ENCODE results near the gene TMEM231. TPM values are rescaled to one million over a fixed set of nuclear protein-coding genes. Genes with fewer than 3 reads are reported as not detected.
A peak's percentile ranks its signal among the peaks of the same experiment; 100 is the strongest.

TMEM231 gene, protein sequence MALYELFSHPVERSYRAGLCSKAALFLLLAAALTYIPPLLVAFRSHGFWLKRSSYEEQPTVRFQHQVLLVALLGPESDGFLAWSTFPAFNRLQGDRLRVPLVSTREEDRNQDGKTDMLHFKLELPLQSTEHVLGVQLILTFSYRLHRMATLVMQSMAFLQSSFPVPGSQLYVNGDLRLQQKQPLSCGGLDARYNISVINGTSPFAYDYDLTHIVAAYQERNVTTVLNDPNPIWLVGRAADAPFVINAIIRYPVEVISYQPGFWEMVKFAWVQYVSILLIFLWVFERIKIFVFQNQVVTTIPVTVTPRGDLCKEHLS
- 10 to 100 TPM in 1 of 4 donors, 1 to 10 TPM in 3; 1.5 to 12.5 (median 5.3) TPM for total RNA-seq

- H3K4me3 ChIP-seq, result peak within 1 kb of the TSS; percentile 57 to 73 (median 62)
- 0% methylated on average over 49 of the region's 75 CpGs; no CpG with 5 or more reads in 1 of the 2 donors for WGBS, 2 donors (ENCODE audit: low coverage in 1 of 2)
- H3K27ac ChIP-seq, result peak within 1 kb of the TSS; percentile 73 to 90 (median 88)
- peak in 1 of 5 experiments; percentile 13 for TF ChIP-seq CTCF (IDR thresholded peaks at IDR 0.05)
- peak; percentile 23 to 56 (median 36) for TF ChIP-seq POLR2AphosphoS5 (IDR thresholded peaks at IDR 0.05)
- TF ChIP-seq EP300 (IDR thresholded peaks at IDR 0.05; ENCODE audit: low read depth), result no peak
- TF ChIP-seq POLR2A (IDR thresholded peaks at IDR 0.05), result peak; percentile 24
- no peaks in the 10 kb centered on the region for H3K9me3 ChIP-seq
- H3K36me3 ChIP-seq, result no peaks in the 10 kb centered on the region
- peak; percentile 98 for DNase-seq
- no peaks in the 10 kb centered on the region for H3K27me3 ChIP-seq
- intact Hi-C loops (cut with DNase I; ENCODE audit: low total_unique reads) (no loop called here), in situ Hi-C loops (cut with MboI; ENCODE audit: low pct_ligation_motif_present in 1 of 4, low pct_unique_long_range_greater_than_20kb in 1 of 4, low sequenced_read_pairs in 3 of 4) (no loop called here)
- peaks cover 7 to 13% (median 10%) of the 10 kb centered on the region in 4 donors for H3K4me1 ChIP-seq
These were observed at the start of gene TMEM231 for GRCh38 chr16:75555707-75556430. Gene TMEM231 (minus strand): TSS chr16:75556252. CDS start chr16:75556209, 43 bp downstream.

GRCh38 chr16:75603241-75603640, 47.2 kb upstream of the TMEM231 start:
- TF ChIP-seq CTCF (IDR thresholded peaks at IDR 0.05) (no peak), EP300 (IDR thresholded peaks at IDR 0.05; ENCODE audit: low read depth) (no peak), POLR2AphosphoS5 (IDR thresholded peaks at IDR 0.05) (no peak), POLR2A (IDR thresholded peaks at IDR 0.05) (no peak)
- WGBS, 2 donors (ENCODE audit: low coverage in 1 of 2), result 95 to 100% methylated on average over 1 to 4 of the region's 4 CpGs
- in situ Hi-C loops (cut with MboI; ENCODE audit: low pct_ligation_motif_present in 1 of 4, low pct_unique_long_range_greater_than_20kb in 1 of 4, low sequenced_read_pairs in 3 of 4), result no loop called here

GRCh38 chr16:75599452-75600277, 43.6 kb upstream of the TMEM231 start:
- in situ Hi-C loops (cut with MboI; ENCODE audit: low pct_ligation_motif_present in 1 of 4, low pct_unique_long_range_greater_than_20kb in 1 of 4, low sequenced_read_pairs in 3 of 4), result no loop called here
- Histone ChIP-seq H3K9me3 (no peaks in the 10 kb centered on the region), H3K27ac (peak overlapping the region; percentile 45 to 68 (median 54)), H3K4me1 (peaks cover 0 to 5% (median 0%) of the 10 kb centered on the region in 4 donors), H3K4me3 (no peak overlapping the region), H3K27me3 (no peaks in the 10 kb centered on the region), H3K36me3 (peaks cover 0 to 32% (median 10%) of the 10 kb centered on the region in 4 donors)
- 37 to 64% methylated on average over 2 to 6 of the region's 6 CpGs for WGBS, 2 donors (ENCODE audit: low coverage in 1 of 2)
- TF ChIP-seq CTCF (IDR thresholded peaks at IDR 0.05) (no peak), EP300 (IDR thresholded peaks at IDR 0.05; ENCODE audit: low read depth) (no peak), POLR2A (IDR thresholded peaks at IDR 0.05) (no peak), POLR2AphosphoS5 (IDR thresholded peaks at IDR 0.05) (no peak)
- DNase-seq, result no peak
- intact Hi-C loops (cut with DNase I; ENCODE audit: low total_unique reads), result no loop called here

More at GRCh38 chr16:75603241-75603640, 47.2 kb upstream of the TMEM231 start:
- Histone ChIP-seq H3K36me3 (peaks cover 0 to 49% (median 12%) of the 10 kb centered on the region in 4 donors), H3K4me3 (no peak overlapping the region), H3K4me1 (peaks cover 0 to 5% (median 0%) of the 10 kb centered on the region in 4 donors), H3K9me3 (no peaks in the 10 kb centered on the region), H3K27me3 (no peaks in the 10 kb centered on the region), H3K27ac (no peak overlapping the region)
- DNase-seq, result no peak
- intact Hi-C loops (cut with DNase I; ENCODE audit: low total_unique reads), result no loop called here

All from transverse colon (tissue), 4 donors.